T-helper 1 cell treated with Interleukin-12 subunit alpha and Interleukin-12 subunit beta and Interleukin-4 antibody, amounts not matched to agents 30 μg/mL and 1 μg/mL, for 36 hours (primary cell): Measurements from ENCODE around the gene FGF18.
"Not testable (repeated sequence)": the region's sequence is repeated elsewhere in the genome, so short reads cannot be mapped to it uniquely, and the experiment has no call there.

Source experiments
- H3K27ac Mint-ChIP-seq: one replicate; pipeline ENCODE4 v1.8.0; 2021; ENCODE audit warnings: mild to moderate bottlenecking, mixed read lengths
- H3K27me3 Mint-ChIP-seq: one replicate; pipeline ENCODE4 v1.8.0; 2021; ENCODE audit warnings: low read depth, mixed read lengths
- H3K36me3 Mint-ChIP-seq: one replicate; pipeline ENCODE4 v1.8.0; 2021; ENCODE audit warnings: low read depth, mixed read lengths
- H3K4me1 Mint-ChIP-seq: one replicate; pipeline ENCODE4 v1.8.0; 2021; ENCODE audit warnings: low read depth, mixed read lengths
- H3K4me3 Mint-ChIP-seq: one replicate; pipeline ENCODE4 v1.8.0; 2021; ENCODE audit warnings: mild to moderate bottlenecking, moderate library complexity, mixed read lengths
- H3K9me3 Mint-ChIP-seq: one replicate; pipeline ENCODE4 v1.8.0; 2021; ENCODE audit warnings: mixed read lengths

The FGF18 gene

GRCh38 chr5:171391996-171392577 lies 27.4 kb upstream of the FGF18 start:
- H3K4me3 Mint-ChIP-seq: no peak overlapping the region
- no peak overlapping the region for H3K27ac Mint-ChIP-seq
- peaks cover 49% of the 10 kb centered on the region for H3K4me1 Mint-ChIP-seq

GRCh38 chr5:171392585-171393159 lies 26.8 kb upstream of the FGF18 start:
- Mint-ChIP-seq H3K27ac (peak overlapping the region; percentile 2), H3K9me3 (no peaks in the 10 kb centered on the region), H3K36me3 (peaks cover 62% of the 10 kb centered on the region), H3K27me3 (peaks cover 1% of the 10 kb centered on the region), H3K4me3 (no peak overlapping the region), H3K4me1 (peaks cover 51% of the 10 kb centered on the region)

More at GRCh38 chr5:171391996-171392577, 27.4 kb upstream of the FGF18 start:
- Mint-ChIP-seq H3K36me3 (peaks cover 62% of the 10 kb centered on the region), H3K27me3 (peaks cover 7% of the 10 kb centered on the region), H3K9me3 (no peaks in the 10 kb centered on the region)

- H3K4me1 Mint-ChIP-seq: peaks cover 46% of the 10 kb centered on the region
- no peak overlapping the region for H3K27ac Mint-ChIP-seq
- H3K9me3 Mint-ChIP-seq: no peaks in the 10 kb centered on the region
- no peak overlapping the region for H3K4me3 Mint-ChIP-seq
- H3K27me3 Mint-ChIP-seq: no peaks in the 10 kb centered on the region
- H3K36me3 Mint-ChIP-seq: peaks cover 56% of the 10 kb centered on the region
Observed at GRCh38 chr5:171395042-171395441, 24.4 kb upstream of the FGF18 start.

GRCh38 chr5:171396583-171396982 lies 22.9 kb upstream of the FGF18 start:
- not testable (repeated sequence) for H3K27me3 Mint-ChIP-seq, H3K27ac Mint-ChIP-seq, H3K4me3 Mint-ChIP-seq, H3K9me3 Mint-ChIP-seq
- Mint-ChIP-seq H3K4me1 (peaks cover 31% of the 10 kb centered on the region), H3K36me3 (peaks cover 52% of the 10 kb centered on the region)

GRCh38 chr5:171397190-171397589 lies 22.3 kb upstream of the FGF18 start:
- H3K36me3 Mint-ChIP-seq: peaks cover 56% of the 10 kb centered on the region

GRCh38 chr5:171397599-171397998 lies 21.8 kb upstream of the FGF18 start:
- Mint-ChIP-seq H3K4me3 (no peak overlapping the region), H3K36me3 (peaks cover 52% of the 10 kb centered on the region), H3K9me3 (no peaks in the 10 kb centered on the region), H3K27ac (no peak overlapping the region), H3K4me1 (peaks cover 27% of the 10 kb centered on the region), H3K27me3 (no peaks in the 10 kb centered on the region)

More at GRCh38 chr5:171397190-171397589, 22.3 kb upstream of the FGF18 start:
- H3K4me1 Mint-ChIP-seq: peaks cover 29% of the 10 kb centered on the region
- H3K27ac Mint-ChIP-seq: no peak overlapping the region
- H3K9me3 Mint-ChIP-seq: no peaks in the 10 kb centered on the region
- no peak overlapping the region for H3K4me3 Mint-ChIP-seq
- H3K27me3 Mint-ChIP-seq: no peaks in the 10 kb centered on the region

GRCh38 chr5:171398660-171399059 lies 20.8 kb upstream of the FGF18 start:
- not testable (repeated sequence) for H3K27ac Mint-ChIP-seq

GRCh38 chr5:171400169-171400568 lies 19.3 kb upstream of the FGF18 start:
- no peaks in the 10 kb centered on the region for H3K9me3 Mint-ChIP-seq
- H3K27ac Mint-ChIP-seq: no peak overlapping the region
- H3K27me3 Mint-ChIP-seq: no peaks in the 10 kb centered on the region
- H3K4me1 Mint-ChIP-seq: peaks cover 19% of the 10 kb centered on the region
- peaks cover 49% of the 10 kb centered on the region for H3K36me3 Mint-ChIP-seq
- H3K4me3 Mint-ChIP-seq: no peak overlapping the region

More at GRCh38 chr5:171398660-171399059, 20.8 kb upstream of the FGF18 start:
- Mint-ChIP-seq H3K36me3 (peaks cover 44% of the 10 kb centered on the region), H3K4me1 (peaks cover 19% of the 10 kb centered on the region)
- not testable (repeated sequence) for H3K9me3 Mint-ChIP-seq, H3K4me3 Mint-ChIP-seq, H3K27me3 Mint-ChIP-seq

- Mint-ChIP-seq H3K4me1 (peaks cover 21% of the 10 kb centered on the region), H3K4me3 (no peak overlapping the region), H3K9me3 (no peaks in the 10 kb centered on the region), H3K36me3 (peaks cover 53% of the 10 kb centered on the region), H3K27me3 (no peaks in the 10 kb centered on the region), H3K27ac (no peak overlapping the region)
Observed at GRCh38 chr5:171401167-171401947, 18.1 kb upstream of the FGF18 start.

- H3K4me1 Mint-ChIP-seq: peaks cover 24% of the 10 kb centered on the region
- peaks cover 54% of the 10 kb centered on the region for H3K36me3 Mint-ChIP-seq
- H3K9me3 Mint-ChIP-seq, H3K27me3 Mint-ChIP-seq, H3K4me3 Mint-ChIP-seq, H3K27ac Mint-ChIP-seq: not testable (repeated sequence)
Observed at GRCh38 chr5:171402751-171403150, 16.7 kb upstream of the FGF18 start.

- H3K4me3 Mint-ChIP-seq: no peak overlapping the region
- no peaks in the 10 kb centered on the region for H3K9me3 Mint-ChIP-seq
- H3K27me3 Mint-ChIP-seq: no peaks in the 10 kb centered on the region
- peaks cover 30% of the 10 kb centered on the region for H3K4me1 Mint-ChIP-seq
- H3K27ac Mint-ChIP-seq: no peak overlapping the region
- H3K36me3 Mint-ChIP-seq: peaks cover 59% of the 10 kb centered on the region
Observed at GRCh38 chr5:171405615-171406014, 13.8 kb upstream of the FGF18 start.

GRCh38 chr5:171407234-171407633 lies 12.2 kb upstream of the FGF18 start:
- H3K4me1 Mint-ChIP-seq: peaks cover 30% of the 10 kb centered on the region
- peaks cover 63% of the 10 kb centered on the region for H3K36me3 Mint-ChIP-seq
- no peaks in the 10 kb centered on the region for H3K27me3 Mint-ChIP-seq
- H3K9me3 Mint-ChIP-seq: no peaks in the 10 kb centered on the region
- no peak overlapping the region for H3K4me3 Mint-ChIP-seq
- H3K27ac Mint-ChIP-seq: peak overlapping the region; percentile 29

GRCh38 chr5:171409164-171410136 lies 10.0 kb upstream of the FGF18 start:
- H3K36me3 Mint-ChIP-seq: peaks cover 70% of the 10 kb centered on the region
- peaks cover 32% of the 10 kb centered on the region for H3K4me1 Mint-ChIP-seq
- peak overlapping the region; percentile 34 for H3K4me3 Mint-ChIP-seq

GRCh38 chr5:171410181-171410580 lies 9.3 kb upstream of the FGF18 start:
- H3K4me1 Mint-ChIP-seq: peaks cover 32% of the 10 kb centered on the region
- H3K27ac Mint-ChIP-seq: no peak overlapping the region
- H3K27me3 Mint-ChIP-seq: no peaks in the 10 kb centered on the region
- no peak overlapping the region for H3K4me3 Mint-ChIP-seq
- peaks cover 66% of the 10 kb centered on the region for H3K36me3 Mint-ChIP-seq
- H3K9me3 Mint-ChIP-seq: no peaks in the 10 kb centered on the region

More at GRCh38 chr5:171409164-171410136, 10.0 kb upstream of the FGF18 start:
- Mint-ChIP-seq H3K27ac (no peak overlapping the region), H3K9me3 (no peaks in the 10 kb centered on the region), H3K27me3 (no peaks in the 10 kb centered on the region)
